Mesendoderm (in vitro differentiated cells): ENCODE data around the gene SMCHD1.

ENCODE experiments used
- DNase-seq: peaks from one replicate; pipeline ENCODE4 v3.0.0; 2013
- H2AK5ac ChIP-seq: 2 replicates; pipeline ENCODE4 v1.6.1; 2013; ENCODE audit warnings: low read length, inconsistent platforms
- H2BK120ac ChIP-seq: 2 replicates; pipeline ENCODE4 v1.6.1; 2013; ENCODE audit warnings: low read depth, mild to moderate bottlenecking, low read length, moderate library complexity, mixed read lengths
- H2BK15ac ChIP-seq: replicated peaks from 2 replicates; pipeline ENCODE4 v1.6.1; 2013; ENCODE audit warnings: low read depth, mild to moderate bottlenecking, moderate library complexity
- H2BK5ac ChIP-seq: 2 replicates; pipeline ENCODE4 v1.6.1; 2013; ENCODE audit warnings: low read length, inconsistent platforms
- H3K18ac ChIP-seq: 2 replicates; pipeline ENCODE4 v1.6.1; 2013; ENCODE audit warnings: mild to moderate bottlenecking, low read length, mixed read lengths
- H3K23ac ChIP-seq: one replicate; pipeline ENCODE4 v1.6.1; 2013; ENCODE audit warnings: low read length
- H3K27ac ChIP-seq: 2 replicates; pipeline ENCODE4 v1.5.1; 2013; ENCODE audit warnings: low read depth, mild to moderate bottlenecking, inconsistent platforms, low read length, moderate library complexity
- H3K27me3 ChIP-seq: 2 replicates; pipeline ENCODE4 v1.6.1; 2013; ENCODE audit warnings: low read length, control low read depth, mild to moderate bottlenecking, inconsistent platforms; ENCODE audit not compliant: insufficient read depth, poor library complexity
- H3K36me3 ChIP-seq: 2 replicates; pipeline ENCODE4 v1.6.1; 2013; ENCODE audit warnings: low read length, inconsistent platforms; ENCODE audit not compliant: control insufficient read depth, insufficient read depth
- H3K4ac ChIP-seq: one replicate; pipeline ENCODE4 v1.6.1; 2013; ENCODE audit warnings: low read depth, mild to moderate bottlenecking, low read length, moderate library complexity
- H3K4me1 ChIP-seq: 2 replicates; pipeline ENCODE4 v1.6.1; 2013; ENCODE audit warnings: low read depth, low read length, inconsistent platforms; ENCODE audit not compliant: control insufficient read depth
- H3K4me2 ChIP-seq: 2 replicates; pipeline ENCODE4 v1.6.1; 2013; ENCODE audit warnings: low read length
- H3K4me3 ChIP-seq: 2 replicates; pipeline ENCODE4 v1.5.1; 2013; ENCODE audit warnings: mild to moderate bottlenecking, low read length
- H3K56ac ChIP-seq: one replicate; pipeline ENCODE4 v1.6.1; 2013; ENCODE audit warnings: low read length
- H3K79me1 ChIP-seq: 2 replicates; pipeline ENCODE4 v1.6.1; 2013; ENCODE audit warnings: low read length, inconsistent platforms
- H3K79me2 ChIP-seq: 2 replicates; pipeline ENCODE4 v1.6.1; 2013; ENCODE audit warnings: mild to moderate bottlenecking, low read length; ENCODE audit not compliant: control insufficient read depth, insufficient read depth
- H3K9ac ChIP-seq: 2 replicates; pipeline ENCODE4 v1.6.1; 2013; ENCODE audit warnings: low read length, inconsistent platforms
- H4K5ac ChIP-seq: one replicate; pipeline ENCODE4 v1.6.1; 2013; ENCODE audit warnings: low read length
- H4K8ac ChIP-seq: one replicate; pipeline ENCODE4 v1.6.1; 2013; ENCODE audit warnings: low read depth, mild to moderate bottlenecking, control low read depth, low read length, moderate library complexity
- WGBS: extraction: QIAGEN DNeasy Blood & Tissue Kit; methylation state at CpG from one replicate; pipeline ENCODE4 v1.1.7; 2013; ENCODE audit warnings: low lambda C conversion rate, missing lambda C conversion rate; ENCODE audit not compliant: insufficient coverage; ENCODE audit errors: extremely low coverage; 5-methylcytosine and 5-hydroxymethylcytosine counted together

Gene SMCHD1

GRCh38 chr18:2687390-2688001 is 32.0 kb downstream of the SMCHD1 start:
- H3K36me3 ChIP-seq, result no peaks in the 10 kb centered on the region
- no peak overlapping the region for H3K18ac ChIP-seq
- WGBS, result no CpG with 5 or more reads among the region's 3 CpGs

GRCh38 chr18:2692508-2692907 is 37.0 kb downstream of the SMCHD1 start:
- no peak overlapping the region for H3K23ac ChIP-seq
- H2BK120ac ChIP-seq, result no peak overlapping the region
- H3K18ac ChIP-seq, result no peak overlapping the region
- 100% methylated on average over 1 of the region's 3 CpGs for WGBS
- no peak overlapping the region for H4K8ac ChIP-seq
- no peak overlapping the region for H2AK5ac ChIP-seq
- no peak overlapping the region for H4K5ac ChIP-seq
- H3K79me1 ChIP-seq, result no peaks in the 10 kb centered on the region
- no peaks in the 10 kb centered on the region for H3K79me2 ChIP-seq
- DNase-seq, result no peak
- H3K36me3 ChIP-seq, result no peaks in the 10 kb centered on the region
- H3K4ac ChIP-seq, result no peak overlapping the region
- H3K27ac ChIP-seq, result no peak overlapping the region
- no peak overlapping the region for H3K9ac ChIP-seq
- no peak overlapping the region for H2BK15ac ChIP-seq
- H3K56ac ChIP-seq, result no peak overlapping the region
- no peaks in the 10 kb centered on the region for H3K4me1 ChIP-seq
- H2BK5ac ChIP-seq, result no peak overlapping the region
- no peak overlapping the region for H3K4me2 ChIP-seq
- no peaks in the 10 kb centered on the region for H3K27me3 ChIP-seq
- H3K4me3 ChIP-seq, result no peak overlapping the region

More at GRCh38 chr18:2687390-2688001, 32.0 kb downstream of the SMCHD1 start:
- no peak overlapping the region for H4K8ac ChIP-seq
- no peak overlapping the region for H2BK15ac ChIP-seq
- no peak overlapping the region for H2BK120ac ChIP-seq
- H3K4me2 ChIP-seq, result no peak overlapping the region
- H3K27me3 ChIP-seq, result no peaks in the 10 kb centered on the region
- no peak overlapping the region for H3K4me3 ChIP-seq
- no peak for DNase-seq
- no peak overlapping the region for H4K5ac ChIP-seq
- no peak overlapping the region for H3K56ac ChIP-seq
- no peak overlapping the region for H3K23ac ChIP-seq
- H3K79me2 ChIP-seq, result no peaks in the 10 kb centered on the region
- no peak overlapping the region for H3K4ac ChIP-seq
- H3K9ac ChIP-seq, result no peak overlapping the region
- H2AK5ac ChIP-seq, result no peak overlapping the region
- no peak overlapping the region for H3K27ac ChIP-seq
- H3K4me1 ChIP-seq, result no peaks in the 10 kb centered on the region
- no peaks in the 10 kb centered on the region for H3K79me1 ChIP-seq
- no peak overlapping the region for H2BK5ac ChIP-seq

GRCh38 chr18:2697184-2697583 is 41.7 kb downstream of the SMCHD1 start:
- H4K5ac ChIP-seq, result no peak overlapping the region
- no peak for DNase-seq
- H2BK15ac ChIP-seq, result no peak overlapping the region
- no peak overlapping the region for H3K9ac ChIP-seq
- H3K56ac ChIP-seq, result no peak overlapping the region
- no peaks in the 10 kb centered on the region for H3K79me2 ChIP-seq
- no peaks in the 10 kb centered on the region for H3K79me1 ChIP-seq
- no peak overlapping the region for H4K8ac ChIP-seq
- H3K4ac ChIP-seq, result no peak overlapping the region
- H3K27me3 ChIP-seq, result no peaks in the 10 kb centered on the region
- H3K4me2 ChIP-seq, result no peak overlapping the region
- no peaks in the 10 kb centered on the region for H3K4me1 ChIP-seq
- no peak overlapping the region for H2BK5ac ChIP-seq
- no peak overlapping the region for H2BK120ac ChIP-seq
- no peak overlapping the region for H3K18ac ChIP-seq
- no peak overlapping the region for H2AK5ac ChIP-seq
- no peak overlapping the region for H3K4me3 ChIP-seq
- H3K23ac ChIP-seq, result no peak overlapping the region
- no CpG with 5 or more reads among the region's 4 CpGs for WGBS
- H3K27ac ChIP-seq, result no peak overlapping the region
- no peaks in the 10 kb centered on the region for H3K36me3 ChIP-seq

- Histone ChIP-seq H3K4ac (no peak overlapping the region), H2AK5ac (no peak overlapping the region), H3K36me3 (no peaks in the 10 kb centered on the region), H3K4me2 (no peak overlapping the region), H3K27ac (no peak overlapping the region), H3K27me3 (no peaks in the 10 kb centered on the region), H3K79me1 (no peaks in the 10 kb centered on the region), H3K23ac (no peak overlapping the region), H3K4me1 (no peaks in the 10 kb centered on the region), H3K79me2 (no peaks in the 10 kb centered on the region), H3K4me3 (no peak overlapping the region), H2BK15ac (no peak overlapping the region), H3K9ac (no peak overlapping the region), H4K5ac (no peak overlapping the region), H2BK120ac (no peak overlapping the region), H2BK5ac (no peak overlapping the region), H3K18ac (no peak overlapping the region), H3K56ac (no peak overlapping the region), H4K8ac (no peak overlapping the region)
- no peak for DNase-seq
- no CpG with 5 or more reads among the region's 3 CpGs for WGBS
Observed at GRCh38 chr18:2699001-2699400, 43.5 kb downstream of the SMCHD1 start.

- H3K4me1 ChIP-seq, result no peaks in the 10 kb centered on the region
- H3K4ac ChIP-seq, result no peak overlapping the region
- no peak overlapping the region for H3K18ac ChIP-seq
- H3K23ac ChIP-seq, result no peak overlapping the region
- H3K36me3 ChIP-seq, result no peaks in the 10 kb centered on the region
- H3K56ac ChIP-seq, result no peak overlapping the region
- no peak overlapping the region for H3K4me3 ChIP-seq
- H2BK15ac ChIP-seq, result no peak overlapping the region
- H4K5ac ChIP-seq, result no peak overlapping the region
- no peak overlapping the region for H3K4me2 ChIP-seq
- WGBS, result no CpG with 5 or more reads among the region's 2 CpGs
- H3K27ac ChIP-seq, result no peak overlapping the region
- H2AK5ac ChIP-seq, result no peak overlapping the region
- H2BK120ac ChIP-seq, result no peak overlapping the region
- H3K9ac ChIP-seq, result no peak overlapping the region
- H3K79me2 ChIP-seq, result no peaks in the 10 kb centered on the region
- no peaks in the 10 kb centered on the region for H3K79me1 ChIP-seq
- no peak overlapping the region for H4K8ac ChIP-seq
- no peak overlapping the region for H2BK5ac ChIP-seq
- no peak for DNase-seq
- H3K27me3 ChIP-seq, result no peaks in the 10 kb centered on the region
Observed at GRCh38 chr18:2704541-2704940, 49.0 kb downstream of the SMCHD1 start.

- no peak overlapping the region for H4K5ac ChIP-seq
- H3K18ac ChIP-seq, result no peak overlapping the region
- H2BK15ac ChIP-seq, result no peak overlapping the region
- H3K79me1 ChIP-seq, result no peaks in the 10 kb centered on the region
- H4K8ac ChIP-seq, result no peak overlapping the region
- no peak overlapping the region for H2BK5ac ChIP-seq
- peak; percentile 85 for DNase-seq
- no peak overlapping the region for H3K23ac ChIP-seq
- no peaks in the 10 kb centered on the region for H3K4me1 ChIP-seq
- H3K4me2 ChIP-seq, result no peak overlapping the region
- no peak overlapping the region for H2BK120ac ChIP-seq
- H3K79me2 ChIP-seq, result no peaks in the 10 kb centered on the region
- no peak overlapping the region for H3K27ac ChIP-seq
- H3K36me3 ChIP-seq, result no peaks in the 10 kb centered on the region
- H3K4me3 ChIP-seq, result no peak overlapping the region
- no peak overlapping the region for H3K4ac ChIP-seq
- no peak overlapping the region for H2AK5ac ChIP-seq
- H3K56ac ChIP-seq, result no peak overlapping the region
- H3K9ac ChIP-seq, result no peak overlapping the region
- H3K27me3 ChIP-seq, result no peaks in the 10 kb centered on the region
- no CpG with 5 or more reads among the region's 6 CpGs for WGBS
Observed at GRCh38 chr18:2706903-2707302, 51.4 kb downstream of the SMCHD1 start.
